NCI-H526 treated with DMSO at 0.1 percent for 48 hours (cell line): Measurements from ENCODE around the gene PSMC3IP.
"Not testable (repeated sequence)": the region's sequence is repeated elsewhere in the genome, so short reads cannot be mapped to it uniquely, and the experiment has no call there.

Experiments used
- DNase-seq: peaks from one replicate; lab custom pipeline; 2025; lab: John Stamatoyannopoulos, UW

PSMC3IP gene, protein sequence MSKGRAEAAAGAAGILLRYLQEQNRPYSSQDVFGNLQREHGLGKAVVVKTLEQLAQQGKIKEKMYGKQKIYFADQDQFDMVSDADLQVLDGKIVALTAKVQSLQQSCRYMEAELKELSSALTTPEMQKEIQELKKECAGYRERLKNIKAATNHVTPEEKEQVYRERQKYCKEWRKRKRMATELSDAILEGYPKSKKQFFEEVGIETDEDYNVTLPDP

DNA sequence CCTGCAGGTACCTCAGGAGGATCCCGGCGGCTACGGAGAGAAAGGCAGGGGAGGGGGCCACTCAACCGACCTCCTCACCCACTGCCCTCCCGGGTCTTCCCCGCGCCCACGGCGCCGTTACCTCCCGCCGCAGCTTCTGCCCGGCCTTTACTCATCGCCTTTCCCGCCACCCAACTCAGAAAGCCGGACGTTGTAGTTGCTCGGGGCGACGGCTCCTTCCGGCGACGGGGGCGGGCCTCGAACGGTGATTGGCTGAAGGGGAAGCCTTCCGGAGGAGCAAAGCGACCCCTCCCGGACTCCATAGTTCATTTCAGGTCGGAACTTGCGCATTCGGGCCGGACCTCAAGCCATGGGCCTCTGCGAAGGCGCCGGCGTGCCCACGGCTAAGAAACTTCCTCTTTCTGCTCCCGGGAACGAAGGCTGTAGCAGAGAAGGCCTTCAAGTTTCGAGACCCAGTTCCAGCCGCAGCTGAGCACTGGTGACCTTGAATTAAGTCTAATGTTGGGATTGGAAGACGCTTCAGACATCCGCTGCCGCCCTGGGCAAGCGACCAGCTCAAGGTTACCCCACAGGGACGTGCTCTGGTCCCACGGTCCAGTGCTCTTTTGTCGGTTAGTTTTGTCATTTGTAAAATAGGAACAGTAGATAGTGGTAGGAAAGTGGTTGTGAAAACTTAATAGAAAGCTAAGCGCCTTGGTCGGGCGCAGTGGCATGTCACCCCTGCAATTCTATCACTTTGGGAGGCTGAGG lies at the start of gene PSMC3IP:
Gene PSMC3IP (minus strand): TSS at position 198 of the 750 bp plus-strand sequence. CDS start 43 bp downstream, at position 155.
- DNase-seq: peak; percentile 84

DNA sequence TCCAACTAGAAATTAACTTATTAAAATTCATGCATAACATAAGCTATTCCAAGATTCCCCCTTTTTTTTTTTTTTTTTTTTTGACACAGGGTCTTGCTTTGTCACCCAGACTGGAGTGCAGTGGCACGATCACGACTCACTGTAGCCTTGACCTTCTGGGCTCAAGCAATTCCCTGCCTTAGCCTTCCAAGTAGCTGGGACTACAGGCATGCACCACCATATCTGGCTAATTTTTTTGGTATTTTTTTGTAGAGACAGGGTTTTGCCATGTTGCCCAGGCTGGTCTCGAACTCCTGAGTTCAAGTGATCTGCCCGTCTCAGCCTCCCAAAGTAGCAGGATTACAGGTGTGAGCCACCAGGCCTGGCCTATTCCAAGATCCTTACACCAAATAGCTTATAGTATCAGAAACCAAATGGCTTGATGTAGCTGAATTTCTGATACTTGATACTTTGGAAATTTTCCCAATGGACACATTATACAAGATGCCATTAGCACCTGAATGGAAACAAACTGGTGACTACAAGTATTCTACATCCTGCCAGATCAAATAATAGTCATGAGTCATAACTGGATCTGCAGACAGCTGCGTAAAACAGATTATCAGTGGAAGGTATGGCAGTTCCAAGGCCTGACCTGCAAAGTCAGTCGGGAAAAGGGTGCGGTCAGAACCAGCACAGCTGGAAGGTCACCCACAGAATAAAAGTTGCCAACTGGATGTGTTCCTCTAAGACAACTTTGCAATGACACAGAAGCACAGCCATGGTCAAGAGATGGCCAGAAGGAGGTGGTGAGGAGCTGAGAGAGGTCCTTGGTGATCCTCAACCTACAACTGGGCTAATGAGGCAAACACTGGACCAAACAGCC lies 46.4 kb upstream of the PSMC3IP start:
- DNase-seq: no peak

DNA sequence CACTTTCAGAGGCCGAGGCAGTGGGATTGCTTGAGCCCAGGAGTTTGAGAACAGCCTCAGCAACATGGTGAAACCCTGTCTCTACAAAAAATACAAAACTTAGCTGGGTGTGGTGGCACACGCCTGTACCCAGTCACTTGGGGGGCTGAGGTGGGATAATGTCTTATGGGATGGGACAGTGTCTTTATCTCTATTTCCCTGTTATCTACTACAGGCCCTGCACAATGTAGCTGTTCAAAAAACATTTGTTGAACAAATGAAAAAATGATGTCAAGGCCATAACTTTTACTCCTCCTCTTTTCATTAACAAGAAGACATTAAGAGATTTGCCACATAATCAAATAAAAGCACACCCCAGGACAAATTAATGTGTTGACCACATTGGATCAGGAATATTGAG lies 45.7 kb upstream of the PSMC3IP start:
- DNase-seq: no peak

DNA sequence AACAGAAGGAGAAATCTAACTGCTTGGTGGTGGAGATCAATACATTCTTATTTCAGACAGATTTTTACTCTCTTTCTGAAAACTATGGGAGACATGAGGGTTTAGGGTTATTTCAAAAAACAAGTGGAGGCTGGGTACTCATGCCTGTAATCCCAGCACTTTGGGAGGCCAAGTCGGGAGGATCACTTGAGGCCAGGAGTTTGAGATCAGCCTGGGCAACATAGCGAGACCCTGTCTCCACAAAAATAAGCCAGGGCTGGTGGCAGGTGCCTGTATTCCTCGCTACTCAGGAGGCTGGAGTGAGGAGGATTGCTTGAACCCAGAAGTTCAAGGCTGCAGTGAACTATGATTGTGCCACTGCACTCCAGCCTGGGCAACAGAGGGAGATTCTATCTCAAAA lies 44.5 kb upstream of the PSMC3IP start:
- not testable (repeated sequence) for DNase-seq

DNA sequence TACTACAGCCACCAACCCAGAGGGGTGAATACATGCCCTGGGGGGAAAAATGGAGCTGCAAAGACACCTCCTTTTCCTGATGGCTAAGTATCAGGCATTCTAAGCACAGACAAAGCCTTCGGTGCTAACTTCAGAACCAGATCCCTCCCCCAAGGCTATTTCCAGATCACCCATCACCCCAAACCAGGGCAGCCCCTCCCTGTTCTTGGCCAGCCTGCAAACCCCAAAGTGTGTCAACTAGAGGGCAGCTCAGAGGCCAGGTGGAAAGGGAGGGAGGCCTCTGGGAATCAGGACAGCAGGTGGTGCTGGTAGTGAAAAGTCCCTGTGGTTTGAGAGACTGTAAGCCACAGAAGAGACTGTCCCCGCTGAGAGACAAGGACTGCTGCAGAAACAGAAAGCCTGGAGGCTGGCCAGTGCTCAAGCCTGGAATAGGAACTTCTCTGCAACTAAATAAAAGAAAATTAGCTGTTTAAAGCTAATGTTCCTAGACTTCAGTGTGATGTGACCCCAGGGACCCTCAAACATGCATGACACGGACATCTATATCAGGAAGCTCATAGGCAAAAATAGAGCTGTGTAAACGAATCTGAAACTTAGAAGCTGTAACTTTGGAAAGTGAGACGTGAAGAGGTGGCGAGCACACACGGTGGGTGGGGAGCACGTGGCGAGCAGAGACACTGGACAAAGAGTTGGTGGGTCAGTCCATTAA lies 41.1 kb upstream of the PSMC3IP start:
- DNase-seq: peak; percentile 42

DNA sequence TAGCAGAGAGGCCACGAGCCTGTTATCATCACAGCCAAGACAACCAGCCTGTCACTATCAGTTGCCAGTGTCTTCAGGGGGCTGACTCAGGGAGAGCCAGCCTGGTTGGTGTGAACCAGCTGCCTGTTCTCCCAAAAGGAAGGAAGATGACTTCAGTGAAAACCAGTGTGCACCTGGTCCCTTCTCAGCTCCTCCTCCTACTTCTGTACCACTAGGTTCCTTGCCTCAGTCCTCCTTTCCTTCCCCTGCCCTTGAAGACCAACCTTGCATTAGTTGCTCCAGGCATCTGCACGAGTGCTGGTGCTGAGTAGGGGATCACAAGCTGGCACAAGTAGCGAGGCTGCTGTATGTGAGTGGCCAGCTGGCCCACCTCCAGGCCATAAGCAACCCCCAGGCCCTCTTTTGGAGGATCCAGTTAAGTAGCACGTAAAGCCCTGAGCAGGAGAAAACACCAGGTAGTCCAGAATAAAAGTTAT lies 40.5 kb upstream of the PSMC3IP start:
- DNase-seq: no peak

DNA sequence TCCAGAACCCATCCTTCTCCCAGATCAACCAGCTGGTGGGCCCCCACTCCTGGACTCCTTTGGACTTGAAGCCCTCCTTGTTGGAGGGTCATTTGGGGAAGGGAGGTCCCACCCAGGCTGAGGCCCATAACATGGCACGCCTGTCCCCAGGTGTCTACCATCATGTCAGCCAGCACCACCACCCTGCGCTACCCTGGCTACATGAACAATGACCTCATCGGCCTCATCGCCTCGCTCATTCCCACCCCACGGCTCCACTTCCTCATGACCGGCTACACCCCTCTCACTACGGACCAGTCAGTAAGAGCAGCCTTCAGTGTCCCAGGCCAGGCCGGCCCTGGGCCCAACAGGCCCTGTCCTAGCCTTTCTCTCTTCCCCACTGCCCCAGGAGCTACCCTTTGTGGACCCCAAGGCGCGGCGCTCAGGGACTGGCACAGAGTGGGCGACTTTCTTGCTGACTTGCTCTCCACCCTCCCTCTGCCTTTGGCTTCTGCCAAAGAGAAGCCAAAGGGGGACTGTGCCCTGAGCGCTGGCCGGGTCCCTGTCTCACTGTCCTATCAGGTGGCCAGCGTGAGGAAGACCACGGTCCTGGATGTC lies 36.3 kb upstream of the PSMC3IP start:
- DNase-seq: no peak

DNA sequence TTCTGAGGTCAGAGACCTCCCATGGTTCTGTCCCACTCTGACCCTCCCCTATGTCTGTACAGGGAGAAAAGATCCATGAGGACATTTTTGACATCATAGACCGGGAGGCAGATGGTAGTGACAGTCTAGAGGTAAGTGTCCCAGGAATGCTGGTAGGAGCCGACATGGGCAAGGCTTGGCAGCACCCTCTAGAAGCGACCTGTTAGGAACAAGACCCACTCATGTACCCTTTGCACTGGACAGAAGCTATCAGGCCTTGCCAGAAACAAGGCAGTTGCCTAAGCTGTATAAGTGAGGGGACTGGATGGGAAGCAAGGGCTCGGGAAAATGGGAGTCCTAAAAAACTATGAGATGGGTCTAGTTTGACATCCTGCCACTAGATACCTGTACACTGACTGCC lies 34.5 kb upstream of the PSMC3IP start:
- no peak for DNase-seq

DNA sequence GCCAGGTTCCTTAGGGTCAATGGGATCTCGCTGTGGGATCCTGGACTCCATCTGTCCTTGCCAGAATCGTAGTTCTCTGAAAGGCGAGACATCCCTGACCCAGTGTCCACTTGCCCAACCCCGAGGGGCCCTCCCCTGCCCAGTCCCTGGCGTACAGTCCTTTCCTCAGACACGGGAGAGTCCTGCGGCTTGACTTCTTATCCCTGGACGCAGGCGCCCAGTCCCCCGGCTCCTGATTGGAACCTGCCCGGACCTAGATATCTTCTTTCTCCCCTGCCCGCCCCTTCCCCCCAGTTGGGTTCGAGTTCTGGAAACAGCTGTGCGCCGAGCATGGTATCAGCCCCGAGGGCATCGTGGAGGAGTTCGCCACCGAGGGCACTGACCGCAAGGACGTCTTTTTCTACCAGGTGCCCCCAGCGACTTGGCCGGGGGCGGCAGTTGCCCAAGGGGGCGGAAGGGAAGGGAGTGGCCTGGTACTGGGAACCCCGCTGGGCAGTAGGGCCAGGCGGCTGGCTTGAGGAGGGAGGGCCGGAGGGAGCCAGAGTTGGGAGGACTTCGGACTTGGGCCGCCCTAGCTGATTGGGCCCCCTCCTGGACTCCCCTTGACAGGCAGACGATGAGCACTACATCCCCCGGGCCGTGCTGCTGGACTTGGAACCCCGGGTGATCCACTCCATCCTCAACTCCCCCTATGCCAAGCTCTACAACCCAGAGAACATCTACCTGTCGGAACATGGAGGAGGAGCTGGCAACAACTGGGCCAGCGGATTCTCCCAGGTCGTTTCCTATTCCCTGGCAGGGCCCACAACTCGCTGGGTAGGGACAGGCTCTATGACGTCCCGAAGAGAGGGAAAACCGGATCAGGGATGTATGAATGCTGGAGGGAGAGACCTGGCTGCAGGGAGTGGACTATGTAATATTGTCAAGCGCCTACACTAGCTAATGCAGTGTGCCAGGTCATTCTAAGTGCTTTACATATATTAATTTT lies 32.6 kb upstream of the PSMC3IP start:
- not testable (repeated sequence) for DNase-seq

DNA sequence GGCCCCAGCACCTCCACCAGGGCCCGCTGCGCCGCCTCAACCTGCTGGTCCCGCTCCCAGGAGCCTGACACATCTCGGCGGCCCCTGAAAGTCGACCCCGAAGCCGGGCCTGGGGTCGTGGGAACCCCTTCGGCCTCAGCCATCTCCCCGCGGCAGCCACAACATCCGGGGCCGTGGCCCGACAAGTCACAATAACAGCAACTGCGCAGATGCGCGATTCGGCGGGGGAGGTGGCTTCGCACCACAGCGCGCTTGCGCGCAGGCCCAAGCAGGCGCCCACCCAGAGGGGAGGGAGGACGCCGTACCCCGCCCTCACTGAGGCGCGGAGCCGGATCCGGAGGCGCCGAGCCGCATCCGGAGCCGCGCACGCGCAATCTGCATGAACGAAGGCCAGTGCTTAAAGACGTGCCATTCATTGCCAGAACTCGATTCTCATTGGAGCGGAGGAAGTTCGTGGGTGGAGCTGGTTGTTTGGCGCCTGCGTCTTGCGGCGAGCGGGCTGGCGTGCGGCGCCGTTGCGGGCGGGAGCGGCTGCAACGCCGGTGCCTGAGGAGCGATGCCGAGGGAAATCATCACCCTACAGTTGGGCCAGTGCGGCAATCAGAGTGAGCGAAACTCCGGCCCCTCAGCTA lies 31.8 kb upstream of the PSMC3IP start, which contains the start of the genes RETREG3 and TUBG1:
Gene RETREG3 (minus strand): TSS at position 193 of the 632 bp plus-strand sequence. CDS start 50 bp downstream, at position 143.
Gene TUBG1 (plus strand): TSS at position 502 of the 632 bp plus-strand sequence. CDS start 55 bp downstream, at position 557.
- DNase-seq: peak; percentile 98

DNA sequence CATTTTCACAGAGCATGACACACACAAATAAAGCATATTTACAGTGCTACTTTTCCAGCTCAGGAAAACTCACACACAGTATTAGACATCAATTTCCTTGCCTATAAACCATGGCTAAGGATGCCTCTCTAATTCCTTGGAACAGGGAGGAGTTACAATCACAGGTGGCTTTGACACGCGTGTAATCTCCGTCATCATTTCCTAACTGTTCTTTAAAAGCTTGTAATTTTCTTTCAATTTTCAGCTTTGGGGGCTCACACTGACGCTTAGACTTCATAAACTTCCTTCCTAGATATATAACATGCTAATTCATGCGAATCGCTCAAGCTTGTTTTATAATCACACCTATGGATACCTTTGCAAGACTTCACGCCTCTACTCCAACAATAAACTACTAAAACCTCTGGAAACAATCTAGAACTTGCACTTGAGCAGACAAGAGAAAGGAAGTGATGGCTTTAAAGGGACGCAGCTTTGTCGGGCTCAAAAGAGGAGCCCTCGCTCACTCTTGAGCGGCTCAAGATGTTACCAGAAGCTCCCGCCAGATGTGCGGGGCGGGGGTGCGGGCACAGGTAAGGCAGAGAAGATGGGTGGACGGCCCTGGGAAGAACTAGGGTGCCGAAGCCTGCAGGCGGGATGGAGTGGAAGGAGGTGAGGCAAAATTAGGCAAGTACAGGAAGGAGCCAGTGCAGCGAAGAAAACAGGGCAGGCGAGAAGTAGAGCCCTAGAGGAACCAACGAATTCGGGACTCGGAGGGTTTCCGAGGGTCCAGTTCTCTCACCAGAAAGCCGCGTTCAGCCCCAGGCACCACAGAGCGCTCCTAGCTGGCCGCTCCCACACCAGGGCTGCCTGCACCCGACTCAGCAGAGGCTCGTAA lies 31.0 kb upstream of the PSMC3IP start:
- peak; percentile 71 for DNase-seq

DNA sequence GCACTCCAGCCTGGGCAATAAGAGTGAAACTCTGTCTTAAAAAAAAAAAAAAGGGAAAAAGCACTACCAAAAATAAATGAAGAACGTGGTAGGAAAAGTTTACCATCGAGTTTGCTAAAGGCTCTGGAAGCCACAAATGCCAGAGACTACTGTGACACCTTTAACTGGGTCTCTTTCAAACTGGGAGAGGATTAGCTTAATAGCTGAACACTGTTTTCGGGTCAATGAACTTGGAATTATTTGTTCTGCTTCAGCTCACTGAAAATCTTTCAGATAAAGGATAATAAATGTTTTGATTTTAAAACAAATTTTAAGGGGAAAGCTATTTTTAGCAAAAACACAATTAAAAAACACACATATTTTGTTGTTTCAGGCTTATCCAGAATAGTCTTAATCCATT lies 30.2 kb upstream of the PSMC3IP start:
- no peak for DNase-seq

DNA sequence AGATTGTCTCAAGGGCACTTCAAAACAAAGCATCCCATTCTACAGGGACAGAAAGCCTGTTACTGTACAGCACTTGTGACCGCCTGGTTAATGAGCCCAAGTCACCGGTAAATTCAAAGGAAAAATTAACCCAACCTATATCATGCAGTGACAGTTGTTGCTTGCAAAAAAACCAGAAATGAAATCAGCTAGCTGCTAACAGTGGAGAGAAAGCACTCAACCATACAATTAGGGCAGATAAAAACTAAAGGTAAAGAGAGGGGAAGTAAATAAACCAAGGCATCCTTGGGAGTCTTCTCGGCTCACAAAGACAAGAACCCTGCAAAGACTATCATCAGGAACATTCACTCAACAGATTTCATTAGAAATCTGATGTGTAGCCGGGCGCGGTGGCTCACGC lies 25.8 kb upstream of the PSMC3IP start:
- no peak for DNase-seq

DNA sequence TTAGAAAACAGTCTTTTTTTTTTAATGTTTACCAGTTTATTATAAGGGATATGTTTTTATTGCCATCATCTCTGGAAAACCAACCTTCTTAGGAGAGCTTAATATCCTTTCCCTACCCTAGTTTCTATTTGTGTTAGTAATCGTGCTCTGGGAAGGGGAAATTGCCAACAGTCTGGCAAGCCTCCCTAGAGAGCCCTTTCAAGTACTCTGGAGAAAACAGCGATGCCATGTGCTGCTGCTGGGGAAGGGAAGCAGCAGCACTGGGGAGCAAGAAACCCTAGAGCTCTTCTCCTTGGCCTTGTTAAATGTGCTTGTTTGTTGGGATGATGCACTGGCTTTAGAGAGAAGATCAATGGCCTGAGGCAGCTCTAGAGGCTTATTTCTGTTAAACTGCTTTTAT lies 21.4 kb upstream of the PSMC3IP start:
- DNase-seq: no peak

DNA sequence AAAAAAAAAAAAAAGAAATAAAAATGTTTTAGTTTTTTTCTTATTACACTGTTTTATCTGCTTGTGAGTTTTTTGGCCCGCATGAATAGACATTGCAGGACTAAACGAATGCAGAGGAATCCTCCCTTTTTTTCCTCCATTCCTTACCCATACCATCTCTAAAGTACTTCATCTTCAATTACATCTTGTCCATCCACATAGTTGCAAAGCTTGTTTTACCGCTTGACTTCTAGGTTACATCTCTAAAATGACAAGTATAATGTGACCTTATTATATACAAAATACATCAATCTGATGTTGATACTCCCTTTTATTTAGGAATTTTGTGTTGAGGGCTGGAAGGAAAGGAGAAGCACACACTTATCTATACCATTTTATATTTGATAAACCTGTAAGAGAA lies 18.9 kb upstream of the PSMC3IP start:
- DNase-seq: no peak

DNA sequence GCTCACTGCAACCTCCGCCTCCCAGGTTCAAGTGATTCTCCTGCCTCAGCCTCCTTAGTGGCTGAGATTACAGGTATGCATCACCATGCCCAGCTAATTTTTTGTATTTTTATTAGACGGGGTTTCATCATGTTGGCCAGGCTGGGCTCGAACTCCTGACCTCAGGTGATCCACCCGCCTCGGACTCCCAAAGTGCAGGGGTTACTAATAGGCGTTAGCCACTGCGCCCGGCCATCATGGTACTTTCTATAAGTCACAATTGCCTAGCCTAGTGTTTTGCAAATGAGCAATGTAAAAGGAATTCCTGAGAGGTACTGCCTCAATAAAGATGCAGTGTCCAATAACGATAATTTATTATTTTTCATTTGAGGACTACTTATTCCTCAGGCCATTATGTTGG lies 13.9 kb upstream of the PSMC3IP start:
- DNase-seq: no peak

DNA sequence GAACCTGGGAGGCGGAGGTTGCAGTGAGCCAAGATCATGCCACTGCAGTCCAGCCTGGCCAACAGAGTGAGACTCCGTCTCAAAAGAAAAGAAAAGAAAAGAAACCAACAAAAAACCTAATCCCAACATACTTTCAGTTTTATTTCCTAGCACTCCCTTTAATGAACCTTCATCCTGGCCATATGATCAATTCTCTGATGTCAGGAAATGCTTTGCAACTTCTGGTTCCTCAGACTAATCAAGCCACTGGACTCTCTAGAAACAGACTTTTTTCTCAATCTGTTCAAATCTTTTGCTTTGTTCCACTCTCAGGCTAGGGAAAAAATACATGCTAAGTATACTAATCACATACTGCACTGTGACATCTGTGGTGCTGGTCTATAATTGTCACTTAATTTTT lies 13.4 kb upstream of the PSMC3IP start:
- DNase-seq: no peak

DNA sequence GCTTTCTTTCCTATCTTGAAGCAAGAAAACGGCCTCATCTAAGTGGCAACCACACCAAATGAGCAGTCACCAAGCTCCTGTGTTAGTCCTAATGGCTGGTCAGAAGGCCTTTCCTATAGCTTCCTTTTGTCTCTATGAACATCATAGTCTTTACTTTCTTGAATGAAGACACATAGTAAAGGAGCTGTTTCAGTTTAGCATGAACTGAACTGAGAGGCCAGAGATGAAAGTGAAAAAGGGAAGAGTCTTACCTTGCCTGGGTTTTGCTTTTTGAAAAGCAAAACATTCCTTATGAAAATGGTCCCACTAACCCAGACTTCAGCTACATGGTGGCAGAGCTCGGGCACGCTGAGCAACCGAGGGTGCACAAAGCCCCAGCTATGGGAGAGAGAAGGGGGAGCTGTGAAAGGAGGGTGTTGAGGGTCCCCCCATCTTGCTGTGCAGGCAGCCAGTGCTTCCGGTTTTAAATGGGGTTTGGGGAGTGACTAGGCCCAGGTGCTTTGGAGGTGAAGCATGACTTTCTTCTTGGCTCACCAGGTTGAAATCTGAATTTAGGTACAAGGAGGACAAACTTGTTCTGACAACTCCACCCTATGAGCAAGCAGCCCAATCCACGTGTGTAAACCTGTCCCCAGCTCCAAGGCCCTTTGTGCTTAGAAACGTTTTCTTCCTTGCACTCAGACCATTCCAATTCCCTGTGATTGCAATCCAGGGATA lies 9.1 kb upstream of the PSMC3IP start:
- no peak for DNase-seq
